WI38 (cell line): Measurements from ENCODE around the gene IL11.

Experiments used
- H3K4me3 ChIP-seq: 2 replicates; pipeline ENCODE4 v1.5.1; 2011; ENCODE audit warnings: low read depth, mild to moderate bottlenecking, control low read depth, low read length
- TF ChIP-seq, protein P1 (sequence below): IDR thresholded peaks from 2 replicates; pipeline ENCODE4 v1.5.1; 2012; ENCODE audit warnings: low read depth, mild to moderate bottlenecking, control low read depth, low read length

Gene IL11

DNA sequence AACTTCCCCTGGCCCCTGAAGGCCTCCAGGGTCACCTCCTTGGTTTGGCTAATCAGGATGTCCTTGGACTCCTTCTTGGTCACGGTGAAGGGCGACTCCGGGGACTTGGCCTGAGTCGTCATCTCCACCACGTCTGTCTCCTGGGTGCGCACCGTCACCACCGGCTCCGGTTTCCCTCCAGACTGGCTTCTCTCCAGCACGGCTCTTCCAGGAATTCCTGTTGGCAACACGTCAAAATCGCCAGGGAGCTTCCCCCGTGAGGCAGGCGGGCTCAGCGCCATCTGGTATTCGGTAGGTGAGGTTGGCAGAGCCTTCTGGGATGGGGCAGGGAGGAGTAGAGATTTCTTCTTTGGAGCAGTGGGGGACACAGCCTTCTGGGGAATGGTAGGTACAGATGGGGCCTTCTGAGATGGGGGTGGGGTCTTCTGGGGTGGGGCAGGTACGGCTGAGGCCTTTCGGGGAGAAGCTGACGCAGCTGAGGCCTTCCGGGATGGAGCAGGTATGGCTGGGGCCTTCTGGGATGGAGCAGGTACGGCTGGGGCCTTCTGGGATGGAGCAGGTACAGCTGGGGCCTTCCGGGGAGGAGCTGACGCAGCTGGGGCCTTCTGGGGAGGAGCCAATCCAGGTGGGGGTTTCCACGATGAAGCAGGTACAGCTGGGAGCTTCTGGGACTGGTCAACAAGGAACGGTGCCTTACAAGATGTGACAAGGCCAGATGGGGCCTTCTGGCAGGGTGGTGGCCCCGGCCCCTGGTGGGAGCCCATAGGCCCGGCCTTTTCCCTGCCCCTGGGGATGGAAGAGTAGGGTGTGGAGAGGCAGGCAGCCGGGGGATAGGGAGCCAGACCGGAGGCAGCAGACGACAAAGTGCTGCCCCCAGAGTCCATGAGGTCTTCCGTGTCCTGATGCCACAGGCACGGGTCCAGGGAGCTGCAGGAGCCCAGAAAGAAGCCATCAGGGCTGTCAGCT is 11.0 kb downstream of the IL11 start:
- no peak overlapping the region for H3K4me3 ChIP-seq
- TF ChIP-seq, protein P1, sequence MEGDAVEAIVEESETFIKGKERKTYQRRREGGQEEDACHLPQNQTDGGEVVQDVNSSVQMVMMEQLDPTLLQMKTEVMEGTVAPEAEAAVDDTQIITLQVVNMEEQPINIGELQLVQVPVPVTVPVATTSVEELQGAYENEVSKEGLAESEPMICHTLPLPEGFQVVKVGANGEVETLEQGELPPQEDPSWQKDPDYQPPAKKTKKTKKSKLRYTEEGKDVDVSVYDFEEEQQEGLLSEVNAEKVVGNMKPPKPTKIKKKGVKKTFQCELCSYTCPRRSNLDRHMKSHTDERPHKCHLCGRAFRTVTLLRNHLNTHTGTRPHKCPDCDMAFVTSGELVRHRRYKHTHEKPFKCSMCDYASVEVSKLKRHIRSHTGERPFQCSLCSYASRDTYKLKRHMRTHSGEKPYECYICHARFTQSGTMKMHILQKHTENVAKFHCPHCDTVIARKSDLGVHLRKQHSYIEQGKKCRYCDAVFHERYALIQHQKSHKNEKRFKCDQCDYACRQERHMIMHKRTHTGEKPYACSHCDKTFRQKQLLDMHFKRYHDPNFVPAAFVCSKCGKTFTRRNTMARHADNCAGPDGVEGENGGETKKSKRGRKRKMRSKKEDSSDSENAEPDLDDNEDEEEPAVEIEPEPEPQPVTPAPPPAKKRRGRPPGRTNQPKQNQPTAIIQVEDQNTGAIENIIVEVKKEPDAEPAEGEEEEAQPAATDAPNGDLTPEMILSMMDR, result no peak

DNA sequence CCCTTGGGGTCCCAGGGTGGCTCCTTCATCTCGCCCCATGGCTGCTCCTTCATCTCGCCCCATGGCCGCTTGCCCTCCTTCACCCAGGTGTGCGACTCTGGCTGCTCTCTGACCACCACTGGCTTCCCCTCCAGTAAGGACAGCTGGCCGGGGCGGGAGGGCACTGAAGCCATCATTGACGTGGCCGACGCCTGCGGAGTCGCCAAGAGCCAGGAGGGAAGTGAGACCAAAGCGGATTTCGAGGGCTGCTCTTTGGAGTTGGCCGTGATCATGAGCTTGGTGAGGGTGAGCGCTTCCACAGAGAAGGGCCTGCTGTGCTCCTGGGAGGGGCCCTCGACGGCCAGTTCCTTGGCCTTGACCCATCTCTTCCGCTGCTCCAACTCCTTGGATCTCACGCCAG is 11.8 kb downstream of the IL11 start:
- TF ChIP-seq, protein P1, result no peak
- no peak overlapping the region for H3K4me3 ChIP-seq

DNA sequence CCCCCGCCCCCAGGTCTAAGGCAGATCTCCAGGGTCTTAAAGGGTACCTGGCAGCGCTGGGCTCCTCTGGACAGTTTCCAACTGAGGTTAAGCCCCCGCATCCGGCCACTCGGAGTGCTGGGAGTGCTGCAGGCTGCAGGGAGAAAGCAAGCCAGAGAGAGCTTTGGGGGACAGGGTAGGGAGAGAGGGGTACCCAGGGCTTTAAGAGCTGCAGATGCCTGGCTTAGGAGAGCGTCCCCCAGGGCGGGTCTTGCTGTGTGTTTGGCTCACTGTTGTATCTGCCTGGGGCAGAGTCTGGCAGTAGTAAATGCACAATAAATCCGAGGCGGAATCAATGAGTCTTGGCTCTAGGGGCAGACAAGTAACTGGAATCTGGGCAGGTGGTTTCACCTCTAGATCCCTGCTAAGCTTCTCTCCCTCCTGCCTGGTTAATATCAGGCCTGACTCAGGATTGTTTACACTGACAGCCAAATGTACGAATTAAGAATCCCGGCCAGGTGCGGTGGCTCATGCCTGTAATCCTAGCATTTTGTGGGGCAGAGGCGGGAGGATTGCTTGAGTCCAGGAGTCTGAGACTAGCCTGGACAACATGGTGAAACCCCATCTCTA is 14.9 kb downstream of the IL11 start:
- TF ChIP-seq, protein P1, result no peak
- no peak overlapping the region for H3K4me3 ChIP-seq

DNA sequence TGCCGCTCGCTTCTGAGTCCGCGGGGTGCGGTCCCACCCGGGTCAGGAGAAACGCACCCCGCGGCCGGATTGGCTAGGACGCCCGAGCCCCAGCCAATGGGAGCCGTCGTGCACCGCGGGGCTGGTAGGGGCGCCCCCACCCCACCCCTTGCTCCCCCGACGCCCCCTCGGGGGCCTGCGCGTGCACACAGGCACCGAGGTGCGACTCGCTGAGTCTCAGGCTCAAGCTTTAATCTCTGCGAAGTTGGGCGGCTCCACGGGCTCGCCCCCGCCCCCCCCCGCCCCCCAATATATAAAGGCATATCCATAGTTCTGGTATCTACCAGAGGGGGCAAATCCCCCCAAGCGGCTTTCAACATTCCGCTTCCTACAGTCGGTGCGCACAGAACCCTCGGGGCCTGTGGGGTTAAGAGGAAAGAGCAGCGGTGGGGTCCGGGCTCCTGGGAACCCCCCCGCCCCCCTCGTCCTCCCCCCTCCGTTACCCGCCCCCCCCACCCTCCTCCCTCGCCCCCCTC is 15.5 kb downstream of the IL11 start, which contains the start of gene COX6B2:
COX6B2 (minus strand) TSS at position 22 of the 515 bp plus-strand sequence. CDS start 198 bp downstream, outside the sequence.
- peak within 1 kb of the TSS; percentile 56 for H3K4me3 ChIP-seq
- TF ChIP-seq, protein P1, result no peak

DNA sequence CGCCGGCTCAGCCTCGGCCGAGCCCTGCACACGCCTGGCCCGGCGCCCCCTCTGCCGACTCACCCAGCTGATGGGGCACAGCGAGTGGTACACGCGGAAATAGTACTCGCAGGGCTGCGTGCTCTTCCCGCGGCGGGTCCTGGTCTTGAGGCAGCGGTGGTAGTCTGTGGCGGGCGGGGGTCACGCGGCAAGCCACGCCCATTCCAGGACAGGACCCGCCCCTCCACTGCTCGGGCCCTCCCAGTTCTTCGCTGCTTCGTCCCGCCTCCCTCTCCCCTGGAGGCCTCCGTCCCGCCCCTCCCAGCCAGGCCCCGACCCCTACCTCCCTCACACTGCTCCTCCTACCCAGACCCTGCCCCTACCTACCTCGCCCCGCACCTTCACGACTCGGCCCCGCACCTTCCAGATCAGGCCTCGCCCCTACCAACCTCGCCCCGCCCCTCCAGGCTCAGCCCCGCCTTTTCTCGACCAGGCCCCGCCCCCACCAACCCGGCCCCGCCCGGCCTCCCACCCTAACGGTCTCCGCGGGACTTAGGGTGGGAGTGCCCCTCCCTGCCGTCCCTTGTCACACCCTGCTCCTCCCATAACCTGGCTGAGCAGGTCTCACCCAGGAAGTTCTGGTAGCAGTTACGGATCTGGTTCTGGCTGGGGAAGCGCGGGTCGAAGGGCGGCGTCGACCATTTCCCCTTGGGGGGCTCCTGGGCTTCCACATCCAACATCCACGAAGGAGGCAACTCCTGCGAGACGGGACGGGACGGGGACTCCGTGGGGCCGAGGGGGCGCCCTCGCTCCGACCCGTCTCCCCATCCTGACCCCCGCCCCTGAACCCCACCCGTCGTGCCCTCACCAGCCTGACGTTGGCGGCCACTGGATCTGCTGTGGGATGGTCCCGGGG is 16.2 kb downstream of the IL11 start:
- TF ChIP-seq, protein P1, result no peak
- peak overlapping the region; percentile 56 for H3K4me3 ChIP-seq

DNA sequence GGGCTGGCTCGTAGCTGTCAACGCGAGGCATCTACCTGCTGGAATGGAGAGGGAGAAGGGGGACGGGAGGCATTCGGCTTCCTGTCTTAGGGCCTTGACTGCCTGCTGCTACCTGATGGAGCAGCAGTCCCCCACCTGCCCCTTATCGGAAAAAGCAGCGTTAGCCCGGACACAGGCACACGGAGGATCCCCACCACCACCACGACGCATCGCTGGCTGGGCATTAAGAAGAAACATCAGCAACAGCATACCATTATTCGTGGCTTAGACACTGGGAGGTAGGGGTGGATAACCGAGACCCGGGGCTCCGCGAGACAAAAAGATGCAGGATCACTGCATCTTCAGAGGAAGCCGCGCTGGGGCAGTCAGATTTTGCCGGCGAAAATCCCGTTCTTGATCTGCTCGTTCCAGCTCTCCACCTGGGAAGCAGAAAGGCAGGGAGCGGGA is 16.9 kb downstream of the IL11 start:
- peak overlapping the region; percentile 56 for H3K4me3 ChIP-seq
- TF ChIP-seq, protein P1, result no peak
